ENCODE measurements around the gene MRE11.

Gene MRE11

GRCh38 chr11:94504689-94505293 is 11.1 kb upstream of the MRE11 start:
- DNase-seq, result peak; percentile 46

- DNase-seq, result no peak
Observed at GRCh38 chr11:94501522-94501921, 7.9 kb upstream of the MRE11 start.

GRCh38 chr11:94500181-94500580 is 6.5 kb upstream of the MRE11 start:
- DNase-seq, result no peak

GRCh38 chr11:94494126-94494680 is 559 bp upstream of the MRE11 start:
- DNase-seq, result no peak

- no peak for DNase-seq
Observed at GRCh38 chr11:94486068-94486467, 7.6 kb downstream of the MRE11 start.

GRCh38 chr11:94481342-94481741 is 12.3 kb downstream of the MRE11 start:
- no peak for DNase-seq

- DNase-seq, result no peak
Observed at GRCh38 chr11:94477624-94478023, 16.0 kb downstream of the MRE11 start.

- DNase-seq, result no peak
Observed at GRCh38 chr11:94472916-94473799, 20.5 kb downstream of the MRE11 start.

GRCh38 chr11:94469416-94469815 is 24.2 kb downstream of the MRE11 start:
- DNase-seq, result no peak

GRCh38 chr11:94459576-94459975 is 34.1 kb downstream of the MRE11 start:
- DNase-seq, result no peak

- DNase-seq, result no peak
Observed at GRCh38 chr11:94457118-94458029, 36.3 kb downstream of the MRE11 start.

GRCh38 chr11:94455861-94456260 is 37.8 kb downstream of the MRE11 start:
- DNase-seq, result no peak

- DNase-seq, result no peak
Observed at GRCh38 chr11:94454301-94454700, 39.3 kb downstream of the MRE11 start.

- DNase-seq, result no peak
Observed at GRCh38 chr11:94452988-94453387, 40.7 kb downstream of the MRE11 start.

- no peak for DNase-seq
Observed at GRCh38 chr11:94450048-94450447, 43.6 kb downstream of the MRE11 start.

- DNase-seq, result peak; percentile 45
Observed at GRCh38 chr11:94449437-94449836, 44.2 kb downstream of the MRE11 start.

GRCh38 chr11:94449029-94449428 is 44.6 kb downstream of the MRE11 start:
- no peak for DNase-seq

GRCh38 chr11:94447149-94447548 is 46.5 kb downstream of the MRE11 start:
- no peak for DNase-seq

- no peak for DNase-seq
Observed at GRCh38 chr11:94445641-94446040, 48.0 kb downstream of the MRE11 start.

GRCh38 chr11:94433049-94433448 is 60.6 kb downstream of the MRE11 start:
- DNase-seq, result no peak

- no peak for DNase-seq
Observed at GRCh38 chr11:94424662-94425061, 69.0 kb downstream of the MRE11 start.

GRCh38 chr11:94424011-94424410 is 69.6 kb downstream of the MRE11 start:
- no peak for DNase-seq

GRCh38 chr11:94423507-94423906 is 70.1 kb downstream of the MRE11 start:
- no peak for DNase-seq

Measured in NCI-H345 (cell line).